GM19397 (cell line): ENCODE measurements around the gene SLC12A5.

Experiments used
- ATAC-seq: cut with Tn5 transposase; IDR thresholded peaks from one replicate; pipeline ENCODE4 v1.9.1; 2021; ENCODE audit warnings: mild to moderate bottlenecking, moderate library complexity; ENCODE audit not compliant: unreplicated experiment

SLC12A5 gene

DNA sequence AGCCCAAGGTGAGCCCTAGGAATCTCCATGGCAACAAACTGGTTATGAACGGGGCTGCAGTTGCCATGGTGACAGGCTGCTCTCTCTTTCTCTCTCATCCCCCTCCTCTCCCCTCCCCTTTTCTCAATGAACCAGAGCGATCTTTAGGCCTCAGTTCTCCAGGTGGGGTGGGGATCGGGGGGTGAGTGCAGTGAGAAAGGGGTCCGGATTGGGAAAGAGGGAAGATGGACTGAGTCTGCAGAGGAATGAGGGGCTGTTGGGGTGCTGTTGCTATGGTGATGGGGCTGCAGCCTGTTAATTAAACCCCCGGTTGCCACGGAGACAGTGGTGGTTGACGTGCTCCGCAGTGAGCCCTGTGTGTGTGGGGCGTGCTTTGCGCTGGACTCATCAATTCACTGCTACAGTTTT lies 3.6 kb upstream of the SLC12A5 start:
- ATAC-seq = no peak

- ATAC-seq = no peak
Measured at GRCh38 chr20:46027245-46027853, 1.7 kb upstream of the SLC12A5 start.

- no peak for ATAC-seq
Measured at GRCh38 chr20:46028110-46028509, 905 bp upstream of the SLC12A5 start.

- ATAC-seq = no peak
Measured at GRCh38 chr20:46030284-46031013, 1.4 kb downstream of the SLC12A5 start.

GRCh38 chr20:46031014-46031569 lies 2.1 kb downstream of the SLC12A5 start:
- no peak for ATAC-seq

DNA sequence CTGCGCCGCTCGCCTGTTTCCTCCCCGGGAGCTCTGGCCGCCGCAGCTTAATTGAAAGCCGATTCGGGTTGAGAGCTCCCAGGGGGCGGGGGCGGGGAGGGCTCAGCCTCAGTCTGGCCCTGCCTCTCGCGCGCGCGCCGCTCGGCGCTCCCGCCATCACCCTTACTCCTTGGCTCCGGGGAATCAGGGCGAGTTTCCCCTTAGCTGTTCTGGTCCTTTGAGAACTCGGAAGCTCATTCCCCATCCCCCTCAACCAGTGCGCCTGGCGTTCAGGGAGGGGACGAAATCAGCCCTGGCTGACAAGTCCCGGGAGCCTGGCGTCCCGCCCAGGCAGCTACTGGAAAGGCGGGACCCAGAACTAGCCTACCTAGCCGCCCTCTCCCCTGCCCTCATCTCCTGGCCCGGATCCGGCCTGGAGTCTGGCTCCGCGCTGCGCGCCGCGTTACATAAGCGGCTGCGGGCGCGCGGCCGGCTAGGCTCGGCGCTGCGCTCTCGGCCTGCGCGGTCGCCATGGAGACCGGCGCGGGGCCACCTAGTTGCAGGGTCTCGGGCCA lies 2.8 kb downstream of the SLC12A5 start:
- ATAC-seq = no peak

DNA sequence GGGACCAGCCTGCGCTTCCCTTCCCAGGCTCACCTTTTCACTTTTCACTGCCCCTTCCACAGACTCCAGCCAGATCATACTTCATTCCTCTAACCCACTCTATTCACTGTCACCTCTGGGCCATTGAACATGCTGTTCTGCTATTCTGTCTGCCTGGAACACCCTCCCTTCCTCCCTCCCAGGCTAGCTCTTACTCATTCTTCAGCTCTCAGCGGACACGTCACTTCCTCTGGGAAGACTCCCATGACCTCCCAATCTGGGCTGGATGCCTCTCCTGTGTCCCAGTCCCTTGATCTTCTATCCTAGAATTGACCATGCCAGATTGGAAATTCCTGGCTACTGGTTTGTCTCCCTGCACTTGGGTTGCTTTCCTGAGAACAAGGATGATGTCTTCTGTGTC lies 5.0 kb downstream of the SLC12A5 start:
- no peak for ATAC-seq

GRCh38 chr20:46035253-46035652 lies 6.2 kb downstream of the SLC12A5 start:
- ATAC-seq = no peak

DNA sequence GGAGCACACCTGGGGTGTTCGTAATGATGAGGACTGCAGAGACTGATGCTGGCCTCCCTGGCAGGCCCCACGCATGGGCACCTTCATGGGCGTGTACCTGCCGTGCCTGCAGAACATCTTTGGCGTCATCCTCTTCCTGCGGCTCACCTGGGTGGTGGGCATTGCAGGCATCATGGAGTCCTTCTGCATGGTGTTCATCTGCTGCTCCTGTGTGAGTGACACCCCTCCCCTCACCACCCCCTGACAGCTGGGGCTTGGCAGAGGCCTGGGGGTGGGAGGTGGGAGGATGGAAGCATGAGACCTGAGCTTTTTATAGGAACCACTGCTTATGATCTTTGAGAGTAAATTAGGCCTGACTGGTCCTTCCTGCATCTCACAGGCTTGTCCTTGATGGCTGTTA lies 6.7 kb downstream of the SLC12A5 start:
- ATAC-seq = no peak

DNA sequence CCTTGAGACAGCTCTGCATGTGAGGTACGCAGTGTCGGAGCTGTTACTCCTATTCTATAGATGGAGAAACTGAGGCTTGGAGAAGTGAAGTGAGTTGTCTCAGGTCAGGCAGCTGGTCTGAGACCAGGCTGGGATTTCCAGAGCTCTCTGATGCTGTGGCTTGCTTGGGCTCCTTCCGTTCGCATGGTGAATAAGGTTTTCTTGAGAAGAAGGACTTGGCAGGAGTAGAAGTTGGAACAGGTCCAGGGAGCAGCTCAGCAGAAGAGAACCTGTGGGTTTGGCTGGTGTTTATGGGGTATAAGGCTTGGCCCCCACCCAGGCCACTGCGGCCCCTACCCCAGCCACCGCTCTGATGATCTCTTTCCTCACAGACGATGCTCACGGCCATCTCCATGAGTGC lies 7.4 kb downstream of the SLC12A5 start:
- ATAC-seq = no peak

DNA sequence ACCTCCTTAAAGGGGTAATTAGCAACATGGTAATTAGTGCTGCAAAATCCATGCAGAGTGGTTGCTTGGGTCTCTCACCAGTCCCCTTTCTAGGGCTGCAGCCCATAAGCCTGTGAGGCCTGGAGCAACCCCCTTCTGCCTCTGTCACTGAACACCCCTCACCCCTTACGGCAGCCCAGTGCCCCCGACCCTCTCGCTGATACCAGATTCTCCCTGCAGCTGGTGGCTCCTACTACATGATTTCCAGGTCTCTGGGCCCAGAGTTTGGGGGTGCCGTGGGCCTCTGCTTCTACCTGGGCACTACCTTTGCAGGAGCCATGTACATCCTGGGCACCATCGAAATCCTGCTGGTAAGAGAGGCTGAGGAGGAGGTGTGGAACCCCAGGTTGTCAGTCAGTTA lies 8.0 kb downstream of the SLC12A5 start:
- no peak for ATAC-seq

- no peak for ATAC-seq
Measured at GRCh38 chr20:46040902-46041535, 12.0 kb downstream of the SLC12A5 start.

- ATAC-seq = no peak
Measured at GRCh38 chr20:46043556-46043955, 14.5 kb downstream of the SLC12A5 start.

DNA sequence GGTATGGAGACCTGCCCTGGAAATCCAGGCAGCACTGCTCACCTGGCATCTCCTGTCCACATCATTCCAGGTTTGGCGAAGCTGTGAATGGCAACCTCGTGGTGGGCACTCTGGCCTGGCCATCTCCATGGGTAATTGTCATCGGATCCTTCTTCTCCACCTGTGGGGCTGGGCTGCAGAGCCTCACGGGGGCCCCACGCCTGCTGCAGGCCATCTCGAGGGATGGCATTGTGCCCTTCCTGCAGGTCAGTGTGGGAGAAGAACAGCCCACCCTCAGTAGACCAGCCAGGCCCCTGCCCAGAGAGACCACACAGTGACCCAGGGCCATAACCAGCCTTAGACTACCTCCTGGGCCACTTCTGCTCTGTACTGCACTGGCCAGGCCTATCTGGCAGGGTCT lies 15.9 kb downstream of the SLC12A5 start:
- ATAC-seq = no peak

GRCh38 chr20:46046588-46047310 lies 17.7 kb downstream of the SLC12A5 start:
- ATAC-seq = no peak

- no peak for ATAC-seq
Measured at GRCh38 chr20:46047821-46048220, 18.8 kb downstream of the SLC12A5 start.

- no peak for ATAC-seq
Measured at GRCh38 chr20:46049190-46049589, 20.2 kb downstream of the SLC12A5 start.

DNA sequence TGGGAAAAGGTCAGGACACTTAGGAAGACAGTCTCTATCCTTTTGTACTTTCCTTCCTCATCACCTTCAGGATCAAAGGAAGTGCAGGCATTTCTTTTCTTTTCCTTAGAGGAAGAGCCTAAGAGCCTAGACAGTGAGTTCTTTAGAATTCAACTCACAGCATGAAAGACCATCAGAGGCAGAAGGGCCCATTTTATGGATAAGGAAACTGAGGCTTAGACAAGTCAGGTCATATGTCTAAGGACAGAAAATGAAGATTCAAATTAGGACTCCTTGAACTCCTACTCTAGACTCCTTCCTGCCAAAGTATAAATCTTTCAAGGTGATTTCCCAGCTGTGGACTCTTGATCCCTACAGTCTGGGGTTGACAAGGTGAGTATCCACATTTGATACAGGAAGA lies 20.8 kb downstream of the SLC12A5 start:
- no peak for ATAC-seq

DNA sequence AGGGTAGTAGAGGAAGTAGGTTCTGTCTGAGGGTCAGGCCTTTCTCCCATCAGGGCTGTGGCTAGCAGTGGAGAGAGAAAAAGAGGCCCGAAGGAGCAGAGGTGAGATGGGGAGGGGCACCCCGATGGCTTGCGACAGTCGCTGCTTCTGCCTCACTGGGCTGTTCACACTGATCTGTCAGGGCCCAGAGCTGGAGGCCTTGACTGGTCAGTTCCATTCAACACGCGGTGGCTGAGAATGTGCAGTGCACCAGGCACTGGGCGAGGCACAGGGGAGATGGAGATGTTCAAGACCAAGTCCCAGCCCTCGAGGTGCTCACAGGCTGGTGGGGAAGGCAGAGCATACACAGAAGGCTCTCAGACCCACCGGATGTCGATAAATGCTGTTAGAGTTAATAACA lies 21.4 kb downstream of the SLC12A5 start:
- ATAC-seq = no peak

DNA sequence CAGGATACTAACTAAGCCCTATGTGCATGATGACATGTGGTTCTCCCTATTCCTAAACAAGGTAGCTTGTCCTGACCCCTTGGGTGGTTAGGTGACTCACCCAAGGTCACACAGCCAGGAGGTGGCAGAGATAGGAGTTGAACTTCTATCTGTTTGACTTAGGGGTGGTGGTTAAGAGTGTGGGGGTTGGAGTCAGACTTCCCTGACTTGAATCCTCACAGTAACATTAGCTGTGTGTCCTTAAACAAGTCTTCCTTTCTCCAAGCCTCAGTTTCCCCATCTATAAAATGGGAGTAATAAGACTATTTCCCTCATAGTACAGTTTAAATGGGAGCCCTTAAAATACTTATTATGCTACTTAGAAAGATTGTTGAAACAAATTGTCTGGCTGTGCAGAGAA lies 21.9 kb downstream of the SLC12A5 start:
- ATAC-seq = no peak
